ENCODE measurements around the gene KLHL17.

DNA sequence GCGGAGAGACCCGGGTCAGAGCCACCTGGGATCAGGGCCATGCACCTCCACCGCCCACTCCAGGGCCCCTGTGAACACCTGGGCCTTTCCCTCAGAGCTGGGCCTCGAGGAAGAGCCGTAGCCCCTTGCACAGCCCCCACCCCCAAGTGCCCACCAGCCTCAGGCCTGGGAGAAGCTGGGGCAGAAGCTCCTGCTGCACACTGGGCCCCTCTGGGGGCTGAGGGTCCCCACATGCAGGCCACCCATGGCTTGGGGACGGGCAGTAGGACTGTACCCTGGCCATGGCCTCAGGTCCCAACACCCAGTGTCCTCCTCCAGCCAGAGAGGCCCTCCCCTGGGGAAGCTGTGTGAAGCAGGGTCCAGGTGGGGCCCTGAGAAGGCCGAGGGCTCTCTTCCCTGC lies 7.8 kb upstream of the KLHL17 start:
- TF ChIP-seq, protein P1, sequence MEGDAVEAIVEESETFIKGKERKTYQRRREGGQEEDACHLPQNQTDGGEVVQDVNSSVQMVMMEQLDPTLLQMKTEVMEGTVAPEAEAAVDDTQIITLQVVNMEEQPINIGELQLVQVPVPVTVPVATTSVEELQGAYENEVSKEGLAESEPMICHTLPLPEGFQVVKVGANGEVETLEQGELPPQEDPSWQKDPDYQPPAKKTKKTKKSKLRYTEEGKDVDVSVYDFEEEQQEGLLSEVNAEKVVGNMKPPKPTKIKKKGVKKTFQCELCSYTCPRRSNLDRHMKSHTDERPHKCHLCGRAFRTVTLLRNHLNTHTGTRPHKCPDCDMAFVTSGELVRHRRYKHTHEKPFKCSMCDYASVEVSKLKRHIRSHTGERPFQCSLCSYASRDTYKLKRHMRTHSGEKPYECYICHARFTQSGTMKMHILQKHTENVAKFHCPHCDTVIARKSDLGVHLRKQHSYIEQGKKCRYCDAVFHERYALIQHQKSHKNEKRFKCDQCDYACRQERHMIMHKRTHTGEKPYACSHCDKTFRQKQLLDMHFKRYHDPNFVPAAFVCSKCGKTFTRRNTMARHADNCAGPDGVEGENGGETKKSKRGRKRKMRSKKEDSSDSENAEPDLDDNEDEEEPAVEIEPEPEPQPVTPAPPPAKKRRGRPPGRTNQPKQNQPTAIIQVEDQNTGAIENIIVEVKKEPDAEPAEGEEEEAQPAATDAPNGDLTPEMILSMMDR (IDR thresholded peaks at IDR 0.05; ENCODE audit: low read depth, low read length): no peak
- TF ChIP-seq EZH2phosphoT487 (IDR thresholded peaks at IDR 0.05; ENCODE audit: low read depth): no peak

Data from OCI-LY3 (cell line).